HepG2 (cell line): Measurements from ENCODE around the gene SAP130. TPM values are rescaled to one million over a fixed set of nuclear protein-coding genes. Genes with fewer than 3 reads are reported as not detected.

Source experiments
- ATAC-seq: fragments of 200-7000 bp; cut with Tn5 transposase; 3 replicates; pipeline ENCODE4 v1.9.1; 2020; ENCODE audit warnings: mild to moderate bottlenecking, moderate library complexity
- BruUV-seq: library from RNA; stranded (reverse); fragments of 400-500 nt; replicated peaks from 2 replicates; lab custom pipeline; 2021; lab: Mats Ljungman, UMichigan
- CTCF ChIA-PET: fragments of 300-600 bp; formaldehyde crosslinking; extraction: SDS; loops from one replicate; lab custom pipeline; 2021; ENCODE audit warnings: low total read pairs, inconsistent platforms, low intra/inter-chr PET ratio; lab: Yijun Ruan, JAX
- POLR2A ChIA-PET: fragments of 350-600 bp; sonication (Branson Sonifier 250); formaldehyde crosslinking; loops from one replicate; lab custom pipeline; 2020; ENCODE audit warnings: antibody characterized with exemption, inconsistent platforms; lab: Yijun Ruan, JAX
- DNase-seq: peaks from one replicate; pipeline ENCODE4 v3.0.0-alpha.2; 2015; ENCODE audit warnings: low spot score
- FAIRE-seq: peaks from 3 replicates; lab custom pipeline; 2011; peaks lifted over from hg19 to GRCh38; lab: Jason Lieb, UNC
- H2AFZ ChIP-seq: one replicate; pipeline ENCODE4 v1.6.1; 2011; ENCODE audit warnings: low read length, inconsistent platforms
- H3K27ac ChIP-seq: fragments of 300-600 bp; 3 replicates; pipeline ENCODE4 v1.8.0; 2011; ENCODE audit warnings: mixed run types, mild to moderate bottlenecking, mixed read lengths, low read length, inconsistent platforms; ENCODE audit not compliant: insufficient read depth; ENCODE audit errors: extremely low read length
- H3K27me3 ChIP-seq, 2 experiments: fragments of 200-600 bp in 1 of 2; 2 replicates in 1 of 2; 3 replicates in 1 of 2; pipeline versions ENCODE4 v1.6.0 to v1.8.0; 2011; ENCODE audit warnings: low read length in 2 of 2, mild to moderate bottlenecking in 2 of 2, moderate library complexity in 2 of 2, inconsistent platforms in 1 of 2; ENCODE audit not compliant: insufficient read depth in 2 of 2, control insufficient read depth in 1 of 2
- H3K36me3 ChIP-seq, 2 experiments: fragments of 200-600 bp in 1 of 2; replicated peaks in 1 of 2; 2 replicates in 1 of 2; 3 replicates in 1 of 2; pipeline versions ENCODE4 v1.5.1 to v1.8.0; 2011; ENCODE audit warnings: low read length in 2 of 2, inconsistent platforms in 1 of 2; ENCODE audit not compliant: insufficient read depth in 2 of 2, control insufficient read depth in 1 of 2
- H3K4me1 ChIP-seq: 2 replicates; pipeline ENCODE4 v1.5.1; 2012; ENCODE audit warnings: low read length, inconsistent platforms; ENCODE audit not compliant: insufficient read depth
- H3K4me2 ChIP-seq: 2 replicates; pipeline ENCODE4 v1.6.0; 2011; ENCODE audit warnings: low read depth, low read length, inconsistent platforms
- H3K4me3 ChIP-seq, 3 experiments: fragments of 200-600 bp in 1 of 3; sonication (generic), shearing (Covaris generic) in 1 of 3; replicated peaks in 1 of 3; 2 replicates each; pipeline ENCODE4 v1.5.1; 2011 to 2016; ENCODE audit warnings: low read length in 3 of 3, inconsistent platforms in 2 of 3, low read depth in 2 of 3, mild to moderate bottlenecking in 2 of 3, control low read depth in 1 of 3, mixed read lengths in 1 of 3; ENCODE audit not compliant: insufficient read depth in 1 of 3
- H3K79me2 ChIP-seq: one replicate; pipeline ENCODE4 v1.6.1; 2011; ENCODE audit warnings: low read length, inconsistent platforms; ENCODE audit not compliant: insufficient read depth
- H3K9ac ChIP-seq: 2 replicates; pipeline ENCODE4 v1.6.0; 2011; ENCODE audit warnings: mild to moderate bottlenecking, low read depth, low read length, inconsistent platforms; ENCODE audit not compliant: insufficient read depth
- H3K9me3 ChIP-seq: 2 replicates; pipeline ENCODE4 v1.5.1; 2012; ENCODE audit warnings: mild to moderate bottlenecking, low read length
- H4K20me1 ChIP-seq: 2 replicates; pipeline ENCODE4 v1.6.0; 2011; ENCODE audit warnings: inconsistent platforms, mild to moderate bottlenecking, low read length, moderate library complexity; ENCODE audit not compliant: insufficient read depth
- ATF6 ChIP-seq: sonication (generic); formaldehyde crosslinking; conservative IDR thresholded peaks from 2 replicates; pipeline ENCODE4 v1.4.0; 2020; ENCODE audit warnings: missing genetic modification reagents
- CBX5 ChIP-seq: sonication (generic); formaldehyde crosslinking; IDR thresholded peaks from 2 replicates; pipeline ENCODE4 v1.4.0; 2020; ENCODE audit warnings: missing genetic modification reagents, borderline replicate concordance
- CREB3 ChIP-seq: sonication (generic); formaldehyde crosslinking; IDR thresholded peaks from 2 replicates; pipeline ENCODE4 v1.5.0; 2020; ENCODE audit warnings: missing genetic modification reagents
- DBP ChIP-seq: sonication (generic); formaldehyde crosslinking; IDR thresholded peaks from 2 replicates; pipeline ENCODE4 v1.4.0; 2020; ENCODE audit warnings: missing genetic modification reagents; ENCODE audit errors: not compliant biosample characterization
- FIP1L1 ChIP-seq: fragments of 200-400 bp; formaldehyde crosslinking; IDR thresholded peaks from 2 replicates; pipeline ENCODE4 v1.6.1; 2018; ENCODE audit warnings: low read depth, mild to moderate bottlenecking, low read length, moderate library complexity, borderline replicate concordance; ENCODE audit not compliant: insufficient read depth
- FOXC1 ChIP-seq: sonication (generic); formaldehyde crosslinking; IDR thresholded peaks from 2 replicates; pipeline ENCODE4 v1.8.0; 2022; ENCODE audit warnings: mild to moderate bottlenecking, missing genetic modification reagents, borderline replicate concordance
- KLF15 ChIP-seq: sonication (generic); formaldehyde crosslinking; IDR thresholded peaks from 2 replicates; pipeline ENCODE4 v1.8.1; 2023; ENCODE audit warnings: borderline replicate concordance, mild to moderate bottlenecking, inconsistent platforms, missing genetic modification reagents, mixed read lengths
- LBX2 ChIP-seq: sonication (generic); formaldehyde crosslinking; IDR thresholded peaks from 2 replicates; pipeline ENCODE4 v1.5.0; 2020; ENCODE audit warnings: missing genetic modification reagents, mild to moderate bottlenecking, borderline replicate concordance
- MED8 ChIP-seq: sonication (generic); formaldehyde crosslinking; IDR thresholded peaks from 2 replicates; pipeline ENCODE4 v1.8.1; 2023; ENCODE audit warnings: mild to moderate bottlenecking, missing genetic modification reagents; ENCODE audit not compliant: insufficient replicate concordance
- NFKB2 ChIP-seq: sonication (generic); formaldehyde crosslinking; IDR thresholded peaks from 2 replicates; pipeline ENCODE4 v1.4.0; 2020; ENCODE audit warnings: missing genetic modification reagents, borderline replicate concordance
- PPARG ChIP-seq: conservative IDR thresholded peaks from 2 replicates; pipeline ENCODE4 v1.6.1; 2016; ENCODE audit warnings: missing biosample characterization, missing genetic modification reagents
- RXRB ChIP-seq: IDR thresholded peaks from 2 replicates; pipeline ENCODE4 v1.6.1; 2016; ENCODE audit warnings: borderline replicate concordance, missing genetic modification reagents, missing compliant biosample characterization
- SAP130 ChIP-seq: IDR thresholded peaks from 2 replicates; pipeline ENCODE4 v1.6.1; 2016; ENCODE audit warnings: low read depth
- SMAD1 ChIP-seq: sonication (generic); formaldehyde crosslinking; IDR thresholded peaks from 2 replicates; pipeline ENCODE4 v1.4.0; 2020; ENCODE audit warnings: missing genetic modification reagents, low read depth, mild to moderate bottlenecking, borderline replicate concordance
- STAG1 ChIP-seq: sonication (generic); formaldehyde crosslinking; IDR thresholded peaks from 2 replicates; pipeline ENCODE4 v1.4.0; 2020; ENCODE audit warnings: missing genetic modification reagents
- ZNF160 ChIP-seq: sonication (generic); formaldehyde crosslinking; IDR thresholded peaks from 2 replicates; pipeline ENCODE4 v1.8.0; 2022; ENCODE audit warnings: mild to moderate bottlenecking, inconsistent platforms, missing genetic modification reagents
- ZNF292 ChIP-seq: sonication (generic); formaldehyde crosslinking; IDR thresholded peaks from 2 replicates; pipeline ENCODE4 v1.8.1; 2022; ENCODE audit warnings: mild to moderate bottlenecking, low read depth, missing genetic modification reagents, borderline replicate concordance
- ZNF816 ChIP-seq: sonication (generic); formaldehyde crosslinking; IDR thresholded peaks from 2 replicates; pipeline ENCODE4 v1.8.0; 2022; ENCODE audit warnings: missing genetic modification reagents, mild to moderate bottlenecking, borderline replicate concordance
- WGBS: methylation state at CpG from one replicate; pipeline ENCODE4 v1.1.6; 2017; ENCODE audit warnings: low lambda C conversion rate; 5-methylcytosine and 5-hydroxymethylcytosine counted together
- in situ Hi-C: cut with HindIII; loops from 2 replicates; pipeline ENCODE4 v1.10.0; 2017; ENCODE audit warnings: low pct_unique_long_range_greater_than_20kb; ENCODE audit not compliant: extremely low pct_ligation_motif_present
- intact Hi-C: fragments of 100-400 bp; cut with micrococcal nuclease; formaldehyde crosslinking; loops from one replicate; pipeline ENCODE4 v1.10.0; 2022; ENCODE audit not compliant: unreplicated experiment
- polyA plus RNA-seq, 8 experiments: library from polyadenylated mRNA; depleted of rRNA in 3 of 8; stranded (reverse) in 7 of 8; unstranded in 1 of 8; fragments of >200 nt; fragmentation: Illumina TruSeq in 4 of 8; extraction: Trizol in 4 of 8; gene quantifications; 2 replicates each; pipeline versions ENCODE4 v1.2.1 to v1.2.3, GENCODE V29; 2011 to 2016; ENCODE audit warnings: low read depth in 4 of 8, missing spikeins in 1 of 8, mixed read lengths in 1 of 8; ENCODE audit not compliant: insufficient read depth in 1 of 8
- total RNA-seq, 5 experiments: library from RNA; depleted of rRNA; stranded (reverse); fragments of >200 nt; fragmentation: Illumina TruSeq; extraction: Trizol; gene quantifications; 2 replicates each; pipeline ENCODE4 v1.2.3, GENCODE V29; 2016; ENCODE audit warnings: low read depth in 1 of 5

Gene SAP130
- total and polyA plus RNA-seq, 2 of the 13 experiments (the other 11 are each of a cell fraction or from before 2014, with no cell fraction given), result 11.1 to 18.6 TPM

- TF ChIP-seq DBP (no peak), MED8 (CRISPR knock-in tag) (no peak)
- TF ChIP-seq, all 625 proteins: peak for 5
These were observed 802 bp upstream of the SAP130 start (continued) for GRCh38 chr2:128028668-128029054.

GRCh38 chr2:128027278-128027800 lies 520 bp downstream of the SAP130 start:
- Histone ChIP-seq H3K27ac (peak overlapping the region; percentile 91), H3K27me3 (no peaks in the 10 kb centered on the region; a peak in 1 of 5 replicates), H3K4me3 (peak overlapping the region; percentile 98 to 100 (median 100)), H4K20me1 (no peaks in the 10 kb centered on the region), H3K4me2 (peak overlapping the region; percentile 50), H3K36me3 (peaks cover 0 to 15% of the 10 kb centered on the region in 2 experiments; a peak in 2 of 5 replicates), H3K79me2 (peaks cover 28% of the 10 kb centered on the region), H3K9ac (peak overlapping the region; percentile 98), H3K4me1 (peaks cover 26% of the 10 kb centered on the region), H2AFZ (no peak overlapping the region), H3K9me3 (peaks cover 8% of the 10 kb centered on the region)
- in situ Hi-C loops, result no loop called here
- ChIA-PET POLR2A (interaction anchor here (1.0 to 2.6 kb wide), 2 partner anchors 64 to 282 kb away, joined by 3 to 13 read pairs; partner anchors contain the start of gene UGGT1), CTCF (no interaction called here)
- FAIRE-seq (peak; percentile 55), DNase-seq (peak; percentile 98), ATAC-seq (peak; percentile 89)
- WGBS, result 2% methylated on average over 20 of the region's 51 CpGs
- no TSS peak for BruUV-seq
- intact Hi-C loops, result loop anchor here (1.0 to 5.0 kb wide), 2 partner anchors 64 to 280 kb away; partner anchors contain the start of gene UGGT1
- TF ChIP-seq CREB3 (CRISPR knock-in tag), result peak; percentile 55; the same call in 1 of the 2 replicates
- TF ChIP-seq FOXC1 (CRISPR knock-in tag), result peak; percentile 70; the same call in 1 of the 2 replicates
- TF ChIP-seq ATF6 (CRISPR knock-in tag), result no peak
- TF ChIP-seq KLF15 (CRISPR knock-in tag), result no peak; the same call in 1 of the 2 replicates
- no peak for TF ChIP-seq PPARG (CRISPR knock-in tag)
- 0 out of 2 replicates have a peak, but pooled peaks have one; percentile 86 for TF ChIP-seq LBX2 (CRISPR knock-in tag)
- no peak for TF ChIP-seq CBX5
- TF ChIP-seq SMAD1, result 0 out of 2 replicates have a peak, but pooled peaks have one; percentile 15
- TF ChIP-seq ZNF816 (CRISPR knock-in tag), result 0 out of 2 replicates have a peak, but pooled peaks have one; percentile 54
- TF ChIP-seq RXRB (CRISPR knock-in tag), result no peak
- TF ChIP-seq NFKB2 (CRISPR knock-in tag), result peak; percentile 5; the same call in 1 of the 2 replicates
- TF ChIP-seq ZNF292 (CRISPR knock-in tag), result no peak
- TF ChIP-seq STAG1 (CRISPR knock-in tag), result no peak
- no peak for TF ChIP-seq FIP1L1
- TF ChIP-seq ZNF160 (CRISPR knock-in tag), result no peak
- TF ChIP-seq SAP130, result no peak
